Natural killer cell (primary cell): ENCODE measurements around the gene CMYA5. TPM values are rescaled to one million over a fixed set of nuclear protein-coding genes. Genes with fewer than 3 reads are reported as not detected.

ENCODE experiments used
- ATAC-seq, 3 donors: fragments of 150-1000 bp in 2 of 3; fragments of 200-7000 bp in 1 of 3; cut with Tn5 transposase; 1 replicate in 1 of 3; 2 replicates in 2 of 3; pipeline ENCODE4 v1.10.0; 2021; ENCODE audit warnings: mild to moderate bottlenecking in 2 of 3, moderate library complexity in 2 of 3
- DNase-seq, 2 donors: peaks; one replicate each; pipeline versions ENCODE4 v3.0.0 to v3.0.0-alpha.2; 2013 to 2021; ENCODE audit warnings: mixed read lengths in 1 of 2
- H3K27ac ChIP-seq: one replicate; pipeline ENCODE4 v1.5.1; 2013; ENCODE audit warnings: mild to moderate bottlenecking, low read length
- H3K27me3 ChIP-seq: one replicate; pipeline ENCODE4 v1.6.1; 2013; ENCODE audit warnings: low read length; ENCODE audit not compliant: control insufficient read depth, insufficient read depth
- H3K36me3 ChIP-seq: one replicate; pipeline ENCODE4 v1.6.1; 2013; ENCODE audit warnings: low read length; ENCODE audit not compliant: control insufficient read depth, insufficient read depth
- H3K4me1 ChIP-seq: one replicate; pipeline ENCODE4 v1.6.1; 2013; ENCODE audit warnings: low read length; ENCODE audit not compliant: control insufficient read depth, insufficient read depth
- H3K4me3 ChIP-seq: one replicate; pipeline ENCODE4 v1.5.1; 2013; ENCODE audit warnings: low read length
- H3K9me3 ChIP-seq: one replicate; pipeline ENCODE4 v1.6.1; 2013; ENCODE audit warnings: low read length; ENCODE audit not compliant: control insufficient read depth, insufficient read depth
- H3K27ac Mint-ChIP-seq, 2 donors: one replicate each; pipeline ENCODE4 v1.8.0; 2022; ENCODE audit warnings: mild to moderate bottlenecking in 2 of 2, mixed read lengths in 2 of 2, moderate library complexity in 1 of 2
- H3K27me3 Mint-ChIP-seq, 2 donors: one replicate each; pipeline ENCODE4 v1.8.0; 2022; ENCODE audit warnings: low read depth in 2 of 2, mixed read lengths in 2 of 2
- H3K36me3 Mint-ChIP-seq: one replicate; pipeline ENCODE4 v1.8.0; 2022; ENCODE audit warnings: mixed read lengths
- H3K4me1 Mint-ChIP-seq, 2 donors: one replicate each; pipeline ENCODE4 v1.8.0; 2022; ENCODE audit warnings: mixed read lengths in 2 of 2
- H3K4me3 Mint-ChIP-seq: one replicate; pipeline ENCODE4 v1.8.0; 2022; ENCODE audit warnings: mild to moderate bottlenecking, moderate library complexity, mixed read lengths
- H3K9me3 Mint-ChIP-seq, 2 donors: one replicate each; pipeline ENCODE4 v1.8.0; 2022; ENCODE audit warnings: mixed read lengths in 2 of 2
- WGBS: methylation state at CpG from one replicate; pipeline ENCODE4 v1.1.7; 2013; ENCODE audit warnings: missing lambda C conversion rate; ENCODE audit not compliant: insufficient coverage; 5-methylcytosine and 5-hydroxymethylcytosine counted together
- intact Hi-C: fragments of 100-400 bp; cut with micrococcal nuclease; formaldehyde crosslinking; loops from one replicate; pipeline ENCODE4 v1.14.2; 2022
- total RNA-seq, 4 donors: library from RNA; stranded (reverse); fragments of 120-200 nt in 1 of 4; gene quantifications; one replicate each; pipeline versions ENCODE4 v1.2.3 to v1.2.4, GENCODE V29; 2013 to 2022
- TF ChIP-seq, protein P1 (sequence below): fragments of 200-600 bp; IDR thresholded peaks from one replicate; pipeline ENCODE4 v1.8.0; 2022; ENCODE audit warnings: antibody characterized with exemption

CMYA5 gene
- total RNA-seq, 3 donors from 2014 or later (not counting 1 experiment from before 2014, with no cell fraction given) = 0.53 to 0.93 (median 0.71) TPM

DNA sequence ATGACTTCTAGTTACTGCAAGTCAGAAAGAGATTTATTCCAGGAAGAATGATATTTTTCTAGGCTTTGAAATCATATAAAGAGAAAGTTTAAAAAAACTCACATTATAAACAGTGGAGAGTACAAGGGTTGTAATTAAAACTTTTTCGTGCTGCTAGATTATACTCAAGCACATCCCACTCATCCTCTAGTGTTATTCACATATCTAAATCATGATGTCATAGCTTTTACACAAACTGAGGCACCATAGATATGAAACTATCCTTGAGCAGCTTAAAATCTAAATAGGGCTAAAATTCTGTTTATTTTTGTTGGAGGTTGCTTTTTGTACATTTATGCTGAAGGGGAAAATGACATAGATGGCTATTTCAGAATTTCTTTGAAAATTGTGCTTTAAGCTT is 47.4 kb upstream of the CMYA5 start:
- Histone ChIP-seq H3K4me3 (no peak overlapping the region), H3K9me3 (no peaks in the 10 kb centered on the region), H3K27ac (no peak overlapping the region), H3K27me3 (no peaks in the 10 kb centered on the region), H3K4me1 (peaks cover 6% of the 10 kb centered on the region), H3K36me3 (peaks cover 62% of the 10 kb centered on the region)
- Mint-ChIP-seq H3K27me3 (no peaks in the 10 kb centered on the region), H3K27ac (peak overlapping the region; percentile 38 to 65), H3K36me3 (peaks cover 12% of the 10 kb centered on the region), H3K9me3 (no peaks in the 10 kb centered on the region), H3K4me1 (peaks cover 34 to 45% of the 10 kb centered on the region in 2 donors), H3K4me3 (no peak overlapping the region)
- no CpG with 5 or more reads among the region's 1 CpG for WGBS
- DNase-seq = no peak
- no peak for ATAC-seq
- TF ChIP-seq, protein P1, sequence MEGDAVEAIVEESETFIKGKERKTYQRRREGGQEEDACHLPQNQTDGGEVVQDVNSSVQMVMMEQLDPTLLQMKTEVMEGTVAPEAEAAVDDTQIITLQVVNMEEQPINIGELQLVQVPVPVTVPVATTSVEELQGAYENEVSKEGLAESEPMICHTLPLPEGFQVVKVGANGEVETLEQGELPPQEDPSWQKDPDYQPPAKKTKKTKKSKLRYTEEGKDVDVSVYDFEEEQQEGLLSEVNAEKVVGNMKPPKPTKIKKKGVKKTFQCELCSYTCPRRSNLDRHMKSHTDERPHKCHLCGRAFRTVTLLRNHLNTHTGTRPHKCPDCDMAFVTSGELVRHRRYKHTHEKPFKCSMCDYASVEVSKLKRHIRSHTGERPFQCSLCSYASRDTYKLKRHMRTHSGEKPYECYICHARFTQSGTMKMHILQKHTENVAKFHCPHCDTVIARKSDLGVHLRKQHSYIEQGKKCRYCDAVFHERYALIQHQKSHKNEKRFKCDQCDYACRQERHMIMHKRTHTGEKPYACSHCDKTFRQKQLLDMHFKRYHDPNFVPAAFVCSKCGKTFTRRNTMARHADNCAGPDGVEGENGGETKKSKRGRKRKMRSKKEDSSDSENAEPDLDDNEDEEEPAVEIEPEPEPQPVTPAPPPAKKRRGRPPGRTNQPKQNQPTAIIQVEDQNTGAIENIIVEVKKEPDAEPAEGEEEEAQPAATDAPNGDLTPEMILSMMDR = no peak
- intact Hi-C loops = no loop called here

DNA sequence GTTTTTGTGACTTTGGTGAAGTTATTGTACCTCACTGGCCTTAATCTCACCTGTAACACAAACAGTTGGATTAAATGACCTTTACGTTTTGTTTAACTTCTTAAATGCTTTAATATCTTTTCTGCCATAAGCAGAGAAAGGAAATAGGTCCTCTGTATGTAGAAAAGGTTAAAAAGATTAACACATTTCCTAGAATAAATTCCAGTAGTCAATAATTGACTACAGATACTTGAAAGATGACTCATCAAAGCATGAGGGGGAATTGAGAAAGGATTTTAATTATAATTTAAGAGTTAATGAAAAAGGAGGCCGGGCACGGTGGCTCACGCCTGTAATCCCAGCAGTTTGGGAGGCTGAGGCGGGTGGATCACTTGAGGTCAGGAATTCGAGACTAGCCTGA is 35.8 kb upstream of the CMYA5 start:
- H3K4me1 Mint-ChIP-seq = peaks cover 0 to 9% of the 10 kb centered on the region in 2 donors
- Histone ChIP-seq H3K27me3 (no peaks in the 10 kb centered on the region), H3K36me3 (peaks cover 50% of the 10 kb centered on the region), H3K4me1 (no peaks in the 10 kb centered on the region), H3K27ac (no peak overlapping the region), H3K4me3 (no peak overlapping the region), H3K9me3 (no peaks in the 10 kb centered on the region)
- H3K4me3 Mint-ChIP-seq = no peak overlapping the region
- intact Hi-C loops = no loop called here
- H3K27ac Mint-ChIP-seq = no peak overlapping the region
- WGBS = 98% methylated on average over 5 of the region's 6 CpGs
- H3K9me3 Mint-ChIP-seq = no peaks in the 10 kb centered on the region
- peaks cover 2% of the 10 kb centered on the region for H3K36me3 Mint-ChIP-seq
- TF ChIP-seq, protein P1 = no peak
- H3K27me3 Mint-ChIP-seq = no peaks in the 10 kb centered on the region
- ATAC-seq = no peak
- DNase-seq = no peak

- Mint-ChIP-seq H3K36me3 (peaks cover 18% of the 10 kb centered on the region), H3K9me3 (no peaks in the 10 kb centered on the region), H3K27me3 (no peaks in the 10 kb centered on the region), H3K27ac (peak overlapping the region; percentile 17 to 59), H3K4me3 (no peak overlapping the region), H3K4me1 (peaks cover 0 to 12% of the 10 kb centered on the region in 2 donors)
- peaks cover 26% of the 10 kb centered on the region for H3K36me3 ChIP-seq
- H3K27me3 ChIP-seq = no peaks in the 10 kb centered on the region
- intact Hi-C loops = no loop called here
- no peaks in the 10 kb centered on the region for H3K9me3 ChIP-seq
- H3K4me3 ChIP-seq = no peak overlapping the region
- ATAC-seq (no peak), DNase-seq (no peak)
- H3K27ac ChIP-seq = no peak overlapping the region
- TF ChIP-seq, protein P1 = no peak
- WGBS = 92% methylated on average over 3 of the region's 3 CpGs
- no peaks in the 10 kb centered on the region for H3K4me1 ChIP-seq
Measured at GRCh38 chr5:79663212-79663611, 26.4 kb upstream of the CMYA5 start.

GRCh38 chr5:79666758-79667157 is 22.9 kb upstream of the CMYA5 start:
- ATAC-seq (no peak), DNase-seq (no peak)
- Mint-ChIP-seq H3K36me3 (peaks cover 15% of the 10 kb centered on the region), H3K27ac (peak overlapping the region; percentile 29 to 46), H3K4me3 (no peak overlapping the region), H3K4me1 (peaks cover 5 to 16% of the 10 kb centered on the region in 2 donors), H3K9me3 (no peaks in the 10 kb centered on the region), H3K27me3 (no peaks in the 10 kb centered on the region)
- intact Hi-C loops = no loop called here
- H3K36me3 ChIP-seq = peaks cover 32% of the 10 kb centered on the region
- H3K4me1 ChIP-seq = no peaks in the 10 kb centered on the region
- H3K27ac ChIP-seq = no peak overlapping the region
- no peak overlapping the region for H3K4me3 ChIP-seq
- WGBS = 87% methylated on average over 2 of the region's 3 CpGs
- H3K9me3 ChIP-seq = no peaks in the 10 kb centered on the region
- no peaks in the 10 kb centered on the region for H3K27me3 ChIP-seq
- TF ChIP-seq, protein P1 = no peak
